IPS-15b (cell line): ENCODE measurements around the gene RNF17.

Experiments
- H3K27me3 ChIP-seq: one replicate; pipeline ENCODE4 v1.6.1; 2013; ENCODE audit warnings: low read length; ENCODE audit not compliant: control insufficient read depth, insufficient read depth
- H3K36me3 ChIP-seq: one replicate; pipeline ENCODE4 v1.6.1; 2013; ENCODE audit warnings: low read length; ENCODE audit not compliant: control insufficient read depth, insufficient read depth
- H3K4me1 ChIP-seq: one replicate; pipeline ENCODE4 v1.6.1; 2013; ENCODE audit warnings: mild to moderate bottlenecking, low read length; ENCODE audit not compliant: control insufficient read depth, insufficient read depth
- H3K4me3 ChIP-seq: one replicate; pipeline ENCODE4 v1.5.1; 2013; ENCODE audit warnings: low read depth, low read length
- H3K9ac ChIP-seq: one replicate; pipeline ENCODE4 v1.6.1; 2013; ENCODE audit warnings: low read depth, mild to moderate bottlenecking, low read length
- H3K9me3 ChIP-seq: one replicate; pipeline ENCODE4 v1.6.1; 2013; ENCODE audit warnings: mild to moderate bottlenecking, low read length; ENCODE audit not compliant: control insufficient read depth, insufficient read depth

RNF17 gene

GRCh38 chr13:24864579-24864978 lies 100.6 kb downstream of the RNF17 start:
- Histone ChIP-seq H3K4me3 (no peak overlapping the region), H3K4me1 (no peaks in the 10 kb centered on the region), H3K9ac (no peak overlapping the region), H3K36me3 (no peaks in the 10 kb centered on the region), H3K27me3 (no peaks in the 10 kb centered on the region), H3K9me3 (no peaks in the 10 kb centered on the region)

- H3K9me3 ChIP-seq = no peaks in the 10 kb centered on the region
- no peaks in the 10 kb centered on the region for H3K27me3 ChIP-seq
- H3K4me3 ChIP-seq = no peak overlapping the region
- H3K9ac ChIP-seq = no peak overlapping the region
- H3K36me3 ChIP-seq = no peaks in the 10 kb centered on the region
- no peaks in the 10 kb centered on the region for H3K4me1 ChIP-seq
Measured at GRCh38 chr13:24865163-24865953, 101.4 kb downstream of the RNF17 start.

- Histone ChIP-seq H3K4me3 (no peak overlapping the region), H3K9ac (no peak overlapping the region), H3K27me3 (no peaks in the 10 kb centered on the region), H3K4me1 (no peaks in the 10 kb centered on the region), H3K9me3 (no peaks in the 10 kb centered on the region), H3K36me3 (no peaks in the 10 kb centered on the region)
Measured at GRCh38 chr13:24866488-24866887, 102.5 kb downstream of the RNF17 start.

GRCh38 chr13:24868874-24869273 lies 104.9 kb downstream of the RNF17 start:
- Histone ChIP-seq H3K27me3 (no peaks in the 10 kb centered on the region), H3K4me3 (no peak overlapping the region), H3K36me3 (no peaks in the 10 kb centered on the region), H3K4me1 (no peaks in the 10 kb centered on the region), H3K9me3 (no peaks in the 10 kb centered on the region), H3K9ac (no peak overlapping the region)

GRCh38 chr13:24870380-24870760 lies 106.4 kb downstream of the RNF17 start:
- H3K4me3 ChIP-seq = no peak overlapping the region
- no peak overlapping the region for H3K9ac ChIP-seq
- no peaks in the 10 kb centered on the region for H3K4me1 ChIP-seq
- H3K36me3 ChIP-seq = no peaks in the 10 kb centered on the region
- H3K9me3 ChIP-seq = no peaks in the 10 kb centered on the region
- H3K27me3 ChIP-seq = no peaks in the 10 kb centered on the region

- H3K9ac ChIP-seq = no peak overlapping the region
- H3K36me3 ChIP-seq = no peaks in the 10 kb centered on the region
- no peaks in the 10 kb centered on the region for H3K9me3 ChIP-seq
- no peak overlapping the region for H3K4me3 ChIP-seq
- peaks cover 2% of the 10 kb centered on the region for H3K4me1 ChIP-seq
- H3K27me3 ChIP-seq = no peaks in the 10 kb centered on the region
Measured at GRCh38 chr13:24875566-24875965, 111.6 kb downstream of the RNF17 start.

GRCh38 chr13:24877531-24877930 lies 113.6 kb downstream of the RNF17 start:
- H3K4me1 ChIP-seq = peaks cover 2% of the 10 kb centered on the region

GRCh38 chr13:24878340-24878739 lies 114.4 kb downstream of the RNF17 start:
- Histone ChIP-seq H3K36me3 (no peaks in the 10 kb centered on the region), H3K27me3 (no peaks in the 10 kb centered on the region), H3K4me3 (no peak overlapping the region), H3K9ac (no peak overlapping the region), H3K9me3 (no peaks in the 10 kb centered on the region), H3K4me1 (peaks cover 2% of the 10 kb centered on the region)

More at GRCh38 chr13:24877531-24877930, 113.6 kb downstream of the RNF17 start:
- Histone ChIP-seq H3K27me3 (no peaks in the 10 kb centered on the region), H3K9me3 (no peaks in the 10 kb centered on the region), H3K4me3 (no peak overlapping the region), H3K36me3 (no peaks in the 10 kb centered on the region), H3K9ac (no peak overlapping the region)

- H3K9me3 ChIP-seq = no peaks in the 10 kb centered on the region
- H3K4me3 ChIP-seq = no peak overlapping the region
- H3K36me3 ChIP-seq = no peaks in the 10 kb centered on the region
- no peaks in the 10 kb centered on the region for H3K4me1 ChIP-seq
- no peak overlapping the region for H3K9ac ChIP-seq
- no peaks in the 10 kb centered on the region for H3K27me3 ChIP-seq
Measured at GRCh38 chr13:24882665-24883064, 118.7 kb downstream of the RNF17 start.

GRCh38 chr13:24887759-24888158 lies 123.8 kb downstream of the RNF17 start:
- no peak overlapping the region for H3K9ac ChIP-seq
- H3K4me3 ChIP-seq = no peak overlapping the region
- peaks cover 24% of the 10 kb centered on the region for H3K36me3 ChIP-seq
- H3K27me3 ChIP-seq = no peaks in the 10 kb centered on the region
- H3K4me1 ChIP-seq = peaks cover 4% of the 10 kb centered on the region
- H3K9me3 ChIP-seq = no peaks in the 10 kb centered on the region

- Histone ChIP-seq H3K4me1 (peaks cover 4% of the 10 kb centered on the region), H3K9me3 (no peaks in the 10 kb centered on the region), H3K27me3 (no peaks in the 10 kb centered on the region), H3K36me3 (peaks cover 24% of the 10 kb centered on the region), H3K9ac (no peak overlapping the region), H3K4me3 (no peak overlapping the region)
Measured at GRCh38 chr13:24888291-24888931, 124.4 kb downstream of the RNF17 start.

GRCh38 chr13:24890256-24890655 lies 126.3 kb downstream of the RNF17 start:
- no peak overlapping the region for H3K4me3 ChIP-seq
- H3K27me3 ChIP-seq = no peaks in the 10 kb centered on the region
- H3K4me1 ChIP-seq = peaks cover 4% of the 10 kb centered on the region
- no peak overlapping the region for H3K9ac ChIP-seq
- no peaks in the 10 kb centered on the region for H3K9me3 ChIP-seq
- H3K36me3 ChIP-seq = peaks cover 32% of the 10 kb centered on the region
